ENCODE measurements around the gene NOS1AP.
"Not testable (repeated sequence)": the region's sequence is repeated elsewhere in the genome, so short reads cannot be mapped to it uniquely, and the experiment has no call there.

The NOS1AP gene

GRCh38 chr1:162166917-162167615 lies 97.6 kb downstream of the NOS1AP start:
- DNase-seq (ENCODE audit: low read depth in 2 of 2), result no peak

- no peak for DNase-seq (ENCODE audit: low read depth in 2 of 2)
Measured at GRCh38 chr1:162168261-162168660, 98.8 kb downstream of the NOS1AP start.

DNA sequence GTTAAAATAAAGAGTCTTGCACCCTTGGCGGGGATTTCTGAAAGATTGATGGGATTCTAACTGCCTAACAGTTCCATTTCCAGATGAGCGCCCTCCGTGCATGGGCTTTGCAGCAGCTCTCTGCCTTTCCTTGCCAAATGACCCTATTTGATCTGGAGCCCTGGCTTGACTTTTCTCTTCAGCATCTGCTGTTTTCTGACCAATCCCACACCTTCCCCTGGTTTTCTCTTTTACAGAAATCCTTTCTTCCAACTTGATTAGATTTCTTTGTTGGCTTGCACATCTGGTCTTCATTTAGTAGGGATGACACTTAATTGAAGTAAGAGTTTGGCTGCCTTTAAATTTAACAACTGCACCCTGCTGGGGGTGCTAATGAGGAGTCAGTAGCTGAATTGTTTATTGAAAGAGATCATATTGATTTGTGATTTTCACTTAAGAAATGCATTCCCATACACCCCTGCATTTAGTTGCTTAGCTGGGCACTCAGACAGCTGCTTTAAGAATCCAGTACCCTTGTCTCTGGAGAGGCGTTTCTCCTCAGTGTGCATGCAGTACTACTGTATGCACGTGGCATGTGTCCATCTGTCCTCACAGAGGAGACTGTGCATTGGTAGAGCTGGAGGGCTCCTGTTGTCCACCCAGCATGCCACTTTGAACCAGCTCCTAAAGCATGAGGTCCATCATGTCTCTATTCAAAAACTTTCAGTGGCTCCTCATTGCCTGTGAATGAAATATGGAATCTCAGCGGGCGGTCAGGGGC lies 99.7 kb downstream of the NOS1AP start:
- DNase-seq (ENCODE audit: low read depth in 2 of 2), result no peak

DNA sequence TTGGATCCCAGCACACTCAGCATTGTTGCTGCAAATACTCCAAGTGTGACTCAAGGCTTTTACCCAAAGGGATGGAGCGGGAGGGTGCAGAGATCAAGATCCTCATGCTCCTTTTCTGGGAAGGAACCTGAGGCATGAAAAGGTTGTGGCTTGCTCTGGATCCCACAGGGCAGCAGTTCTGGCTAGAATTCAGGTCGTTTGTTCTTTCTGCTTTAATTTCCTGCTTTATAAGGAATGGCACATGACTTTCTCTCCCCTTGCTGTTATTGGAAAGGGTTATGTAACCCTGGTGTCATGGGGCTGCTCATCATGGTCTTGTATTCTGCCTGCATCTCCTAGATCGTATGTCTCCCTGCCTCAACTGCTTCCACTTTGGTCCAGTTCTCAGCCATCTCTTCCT lies 101.6 kb downstream of the NOS1AP start:
- no peak for DNase-seq (ENCODE audit: low read depth in 2 of 2)

DNA sequence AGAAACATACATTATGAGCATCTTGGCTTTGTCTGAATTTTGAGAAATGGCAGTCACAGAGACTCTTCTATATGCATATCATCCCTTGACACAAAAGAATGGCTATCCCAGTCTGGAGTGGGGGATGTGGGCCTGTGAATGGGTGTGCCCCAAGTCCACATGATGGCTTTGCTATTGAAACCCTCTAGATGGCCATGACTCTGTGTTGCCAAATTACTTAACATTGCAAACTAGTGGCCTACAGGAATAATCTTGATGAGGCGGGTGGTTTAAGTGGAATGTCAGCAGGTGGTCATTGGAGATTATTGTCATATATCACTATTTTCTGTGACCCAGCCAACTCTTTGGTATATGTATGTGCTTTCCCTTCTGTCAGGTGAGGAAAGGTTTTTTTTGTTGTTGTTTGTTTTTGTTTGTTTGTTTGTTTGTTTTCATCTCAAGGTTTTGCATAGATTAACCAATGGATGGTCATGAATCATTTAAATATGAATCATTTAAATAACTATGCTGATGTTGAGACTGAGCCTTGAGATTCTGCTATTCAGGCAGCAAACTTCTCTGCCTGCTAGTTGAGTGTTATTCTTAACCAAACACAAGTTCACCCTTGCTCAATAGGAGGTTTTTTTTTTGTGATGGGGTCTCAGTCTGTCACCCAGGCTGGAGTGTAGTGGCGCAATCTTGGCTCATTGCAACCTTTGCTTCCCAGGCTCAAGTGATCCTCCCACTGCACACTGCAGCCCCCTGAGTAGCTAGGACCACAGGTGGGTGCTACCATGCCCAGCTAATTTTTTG lies 103.0 kb downstream of the NOS1AP start:
- DNase-seq (ENCODE audit: low read depth in 2 of 2), result no peak

DNA sequence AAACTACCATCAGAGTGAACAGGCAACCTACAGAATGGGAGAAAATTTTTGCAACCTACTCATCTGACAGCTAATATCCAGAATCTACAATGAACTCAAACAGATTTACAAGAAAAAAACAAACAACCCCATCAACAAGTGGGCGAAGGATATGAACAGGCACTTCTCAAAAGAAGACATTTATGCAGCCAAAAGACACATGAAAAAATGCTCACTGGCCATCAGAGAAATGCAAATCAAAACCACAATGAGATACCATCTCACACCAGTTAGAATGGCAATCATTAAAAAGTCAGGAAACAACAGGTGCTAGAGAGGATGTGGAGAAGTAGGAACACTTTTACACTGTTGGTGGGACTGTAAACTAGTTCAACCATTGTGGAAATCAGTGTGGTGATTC lies 104.1 kb downstream of the NOS1AP start:
- not testable (repeated sequence) for DNase-seq (ENCODE audit: low read depth in 2 of 2)

DNA sequence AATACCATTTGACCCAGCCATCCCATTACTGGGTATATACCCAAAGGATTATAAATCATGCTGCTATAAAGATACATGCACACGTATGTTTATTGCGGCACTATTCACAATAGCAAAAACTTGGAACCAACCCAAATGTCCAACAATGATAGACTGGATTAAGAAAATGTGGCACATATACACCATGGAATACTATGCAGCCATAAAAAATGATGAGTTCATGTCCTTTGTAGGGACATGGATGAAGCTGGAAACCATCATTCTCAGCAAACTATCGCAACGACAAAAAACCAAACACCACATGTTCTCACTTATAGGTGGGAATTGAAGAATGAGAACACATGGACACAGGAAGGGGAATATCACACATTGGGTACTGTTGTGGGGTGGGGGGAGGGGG lies 104.5 kb downstream of the NOS1AP start:
- DNase-seq (ENCODE audit: low read depth in 2 of 2), result not testable (repeated sequence)

- DNase-seq (ENCODE audit: low read depth in 2 of 2), result no peak
Measured at GRCh38 chr1:162175379-162176081, 106.0 kb downstream of the NOS1AP start.

DNA sequence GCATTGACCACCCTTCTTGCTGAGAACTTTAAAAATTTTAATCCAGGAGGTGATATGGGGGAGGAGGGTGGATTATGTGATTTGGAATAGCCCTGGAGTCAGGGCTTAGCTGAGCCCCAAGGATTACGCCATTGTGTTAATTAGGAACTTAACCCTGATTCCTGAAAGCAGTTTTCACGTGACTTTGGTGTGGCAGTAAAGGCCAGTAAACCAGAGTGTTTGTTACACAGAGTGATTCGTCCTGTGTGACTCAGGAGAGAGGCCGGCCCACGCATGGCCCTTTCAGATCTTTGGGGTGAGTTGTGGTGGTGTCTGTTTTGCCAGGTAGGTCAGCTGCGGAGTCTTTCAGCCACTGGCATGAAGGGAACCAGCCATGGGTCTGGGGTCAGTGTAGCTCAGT lies 107.6 kb downstream of the NOS1AP start:
- DNase-seq (ENCODE audit: low read depth in 2 of 2), result no peak

- no peak for DNase-seq (ENCODE audit: low read depth in 2 of 2)
Measured at GRCh38 chr1:162178432-162178831, 108.9 kb downstream of the NOS1AP start.

DNA sequence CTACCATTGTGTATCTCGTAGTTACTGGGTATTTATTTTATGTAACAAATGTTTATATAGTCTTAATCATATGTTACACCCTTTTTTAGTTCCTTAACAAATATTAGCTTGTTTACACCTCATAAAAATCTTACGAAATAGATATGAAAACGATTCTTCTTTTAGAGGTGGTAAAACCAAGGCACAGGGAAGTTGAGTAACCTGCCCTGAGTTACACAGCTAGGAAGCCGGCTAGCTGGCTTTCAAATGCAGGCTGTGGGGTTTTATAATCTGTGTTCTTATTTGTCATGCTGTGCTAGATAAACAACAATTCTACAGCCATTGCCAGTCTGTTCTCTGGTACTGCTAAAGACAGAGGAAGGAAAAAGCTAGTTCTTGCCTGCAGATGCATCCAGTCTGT lies 109.6 kb downstream of the NOS1AP start:
- DNase-seq (ENCODE audit: low read depth in 2 of 2), result no peak

DNA sequence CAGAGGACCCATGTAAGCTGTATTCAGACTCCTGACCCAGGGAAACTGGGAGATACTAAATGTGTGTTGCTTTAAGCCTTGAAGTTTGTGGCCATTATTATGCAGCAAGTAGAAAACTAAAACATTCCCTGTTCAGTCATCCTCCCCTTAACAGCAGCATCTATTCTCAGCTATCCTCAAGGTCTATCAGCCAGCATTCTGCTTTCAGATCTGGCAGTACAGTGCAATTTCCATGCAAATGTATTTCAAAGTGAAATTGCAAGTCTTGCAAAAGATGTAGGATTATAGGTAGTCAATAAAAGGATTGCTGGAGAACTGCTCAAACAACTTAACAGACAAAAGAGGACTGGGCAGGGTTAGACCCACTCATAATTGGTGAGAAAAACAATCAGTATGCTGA lies 111.3 kb downstream of the NOS1AP start:
- no peak for DNase-seq (ENCODE audit: low read depth in 2 of 2)

DNA sequence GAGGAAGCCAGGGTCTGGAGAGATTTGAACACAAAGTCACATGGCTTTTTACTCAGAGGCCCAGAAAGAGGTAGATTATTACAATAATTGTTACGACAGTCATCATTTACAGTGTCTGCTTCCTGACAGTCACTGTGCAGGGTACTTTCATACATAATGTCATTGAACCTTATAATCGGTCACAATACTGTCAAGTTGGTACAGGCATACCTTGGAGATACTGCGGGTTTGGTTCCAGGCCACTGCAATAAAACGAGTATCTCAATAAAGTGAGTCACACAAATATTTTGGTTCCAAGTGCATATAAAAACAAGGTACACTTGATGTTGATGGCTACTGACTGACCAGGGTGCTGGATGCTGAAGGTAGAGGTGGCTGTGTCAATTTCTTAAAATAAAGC lies 112.6 kb downstream of the NOS1AP start:
- DNase-seq (ENCODE audit: low read depth in 2 of 2), result no peak

DNA sequence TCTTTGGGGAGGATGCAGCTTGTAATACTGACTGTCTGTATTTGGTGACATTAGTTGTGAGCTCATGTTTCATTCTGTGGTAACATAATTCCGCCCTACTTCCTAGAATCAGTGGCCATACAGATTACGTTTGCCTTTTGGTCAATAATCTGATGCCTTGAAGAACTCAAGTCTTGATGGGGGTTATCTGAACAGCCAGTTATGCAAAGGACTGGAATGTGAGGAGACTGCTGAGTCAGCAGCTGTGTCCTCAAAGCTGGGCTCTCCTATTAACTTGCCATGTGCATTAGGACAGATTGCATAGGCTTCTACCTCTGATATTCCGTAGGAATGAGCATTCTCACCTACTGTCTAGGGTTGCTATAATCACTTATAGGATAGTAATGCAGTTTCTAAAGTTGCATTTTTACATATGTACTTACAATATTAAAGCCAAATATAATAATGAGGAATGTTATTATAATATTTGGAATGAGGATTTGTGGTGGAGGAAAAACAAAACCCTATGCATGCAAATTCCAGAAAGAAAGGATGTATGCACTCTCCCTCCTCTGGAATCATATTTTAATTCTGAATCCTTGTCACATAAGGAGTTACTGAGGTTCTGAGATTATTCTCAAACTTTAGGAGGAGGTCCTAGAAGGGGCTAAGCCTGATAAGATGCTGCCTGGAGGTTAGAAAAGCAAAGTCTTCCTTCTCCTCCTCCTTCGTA lies 116.0 kb downstream of the NOS1AP start:
- no peak for DNase-seq (ENCODE audit: low read depth in 2 of 2)

DNA sequence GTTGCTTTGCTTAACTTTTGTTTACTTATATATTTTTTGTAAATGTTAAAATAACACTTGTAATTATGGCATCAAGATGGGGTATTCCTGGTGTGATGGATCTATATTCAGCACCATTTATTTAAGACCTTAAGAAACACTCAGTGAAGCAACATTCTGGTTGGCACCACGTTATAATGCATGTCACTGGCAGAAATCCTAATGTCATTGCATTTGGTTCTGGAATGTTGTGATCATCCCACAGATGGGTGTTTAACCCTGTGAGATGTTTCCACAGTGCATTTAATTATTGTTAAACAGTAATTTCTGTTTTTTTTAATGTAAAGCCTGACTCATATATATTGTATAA lies 116.5 kb downstream of the NOS1AP start:
- no peak for DNase-seq (ENCODE audit: low read depth in 2 of 2)

DNA sequence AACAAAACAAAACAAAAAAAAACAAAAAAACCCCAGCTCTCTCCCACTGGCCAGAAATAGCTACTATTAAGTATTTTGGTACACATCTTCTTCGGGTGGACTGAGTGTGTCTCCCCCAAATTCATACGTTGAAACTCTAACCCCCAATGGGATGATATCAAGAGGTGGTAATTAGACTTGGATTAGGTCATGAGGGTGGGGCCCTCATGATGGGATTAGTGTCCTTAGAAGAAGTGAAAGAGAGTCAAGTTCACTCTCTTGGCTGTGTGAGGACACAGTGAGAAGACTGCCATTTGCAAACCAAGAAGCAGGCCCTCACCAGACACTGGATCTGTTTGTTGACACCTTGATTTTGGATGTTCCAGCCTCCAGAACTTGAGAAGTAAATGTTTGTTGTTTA lies 116.9 kb downstream of the NOS1AP start:
- DNase-seq (ENCODE audit: low read depth in 2 of 2), result no peak

- no peak for DNase-seq (ENCODE audit: low read depth in 2 of 2)
Measured at GRCh38 chr1:162187687-162188276, 118.3 kb downstream of the NOS1AP start.

- no peak for DNase-seq (ENCODE audit: low read depth in 2 of 2)
Measured at GRCh38 chr1:162189345-162189744, 119.9 kb downstream of the NOS1AP start.

- DNase-seq (ENCODE audit: low read depth in 2 of 2), result no peak
Measured at GRCh38 chr1:162191396-162192305, 122.2 kb downstream of the NOS1AP start.

DNA sequence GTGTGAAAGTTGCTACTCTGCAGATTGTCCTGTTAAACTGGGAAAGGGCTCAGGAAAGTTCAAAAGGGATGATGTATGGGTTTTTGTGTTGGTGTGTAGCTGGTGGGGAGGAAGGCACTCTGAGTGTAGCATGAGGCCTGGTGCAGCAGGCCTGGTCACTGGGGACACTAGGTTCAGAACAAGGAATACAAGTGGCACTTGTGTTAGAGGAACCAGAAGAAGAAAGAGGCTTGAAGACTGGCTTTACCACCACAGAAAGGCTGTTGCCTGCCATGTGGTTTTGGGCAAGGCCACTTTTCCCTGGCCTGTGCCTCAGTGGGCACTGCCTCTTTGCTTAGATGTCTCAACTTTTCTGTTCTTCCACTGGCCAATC lies 122.8 kb downstream of the NOS1AP start:
- DNase-seq (ENCODE audit: low read depth in 2 of 2), result no peak
